NCI-H524 (cell line): Measurements from ENCODE around the gene PRR18.

ENCODE experiments used
- DNase-seq, 2 experiments: peaks; one replicate each; lab custom pipeline; 2025; lab: John Stamatoyannopoulos, UW

PRR18 gene

DNA sequence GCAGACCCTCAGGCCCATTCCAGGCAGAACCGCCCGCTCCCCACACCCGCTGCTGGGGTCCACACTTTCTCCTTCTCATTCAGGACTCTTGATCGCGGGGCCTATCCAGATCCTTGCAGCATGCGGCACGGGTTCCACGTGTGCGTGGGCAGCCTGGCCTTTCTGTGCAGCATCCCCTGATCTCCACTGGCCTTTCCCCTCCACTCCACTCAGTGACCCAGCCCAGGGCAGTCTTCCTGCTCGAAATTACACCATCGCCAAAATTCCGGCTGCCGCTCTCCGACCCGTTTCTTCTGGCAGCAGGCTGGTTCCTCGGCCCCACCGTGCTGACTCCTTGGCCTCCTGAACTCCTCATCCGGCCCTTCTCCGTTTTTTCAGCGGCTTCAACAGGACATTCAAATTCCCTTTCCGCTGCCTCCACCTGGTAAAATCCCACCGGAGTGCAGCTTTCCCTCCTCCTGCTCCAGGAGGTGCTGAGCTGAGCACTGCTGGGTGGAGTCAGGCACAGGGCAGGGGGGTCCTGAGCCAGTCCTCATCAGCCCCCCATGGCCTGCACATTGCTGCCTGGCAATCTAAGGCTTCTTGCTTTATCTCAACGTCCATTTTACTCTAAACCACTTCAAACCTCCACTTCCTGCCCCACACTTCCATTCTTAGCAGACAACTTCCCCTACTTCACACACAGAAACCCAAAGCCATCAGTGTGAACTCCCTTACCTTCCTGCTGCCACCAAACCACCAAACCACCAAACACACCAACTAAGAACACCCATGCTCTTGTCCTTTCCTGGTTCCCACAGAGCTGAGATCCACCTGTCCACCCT lies 25.2 kb upstream of the PRR18 start:
- no peak for DNase-seq

DNA sequence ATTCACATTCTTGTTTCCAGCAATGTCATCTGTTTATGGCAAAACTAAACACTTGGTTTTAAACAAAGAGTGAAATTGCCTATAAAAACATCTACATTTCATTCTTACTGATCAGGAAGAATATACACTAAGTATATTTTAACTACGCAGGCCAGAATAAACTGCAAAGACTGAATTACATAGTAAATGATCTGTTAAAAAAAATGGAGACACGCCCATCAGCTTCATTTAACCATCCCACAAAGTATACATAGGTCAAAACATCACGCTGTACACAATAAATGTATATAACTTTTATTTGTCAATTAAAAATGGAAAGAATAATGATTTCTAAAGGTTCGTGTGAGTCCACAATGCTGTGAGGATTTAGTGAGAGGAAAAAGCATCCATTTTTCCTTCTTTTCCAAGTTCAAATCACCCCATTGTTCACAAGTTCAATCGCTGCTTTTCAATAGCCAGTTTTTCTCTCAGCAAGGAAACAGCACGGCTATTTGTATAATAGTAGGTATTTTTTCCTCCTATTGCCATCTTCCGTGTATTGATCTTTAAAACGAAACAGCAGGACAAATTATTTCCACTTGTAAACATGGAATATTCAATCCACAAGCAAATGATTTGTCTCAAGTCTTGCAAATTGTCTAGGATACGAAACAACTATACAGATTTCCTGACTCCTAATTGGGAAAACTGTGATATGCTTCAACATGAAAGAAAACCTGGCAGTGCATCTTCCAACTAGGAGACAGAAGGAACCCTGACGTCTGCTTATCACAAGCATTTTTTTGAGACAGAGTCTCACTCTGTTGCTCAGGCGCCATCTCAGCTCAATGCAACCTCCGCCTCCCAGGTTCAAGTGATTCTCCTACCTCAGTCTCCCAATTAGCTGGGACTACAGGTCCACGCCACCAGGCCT lies 23.6 kb upstream of the PRR18 start:
- DNase-seq = no peak

GRCh38 chr6:166330612-166331011 lies 22.4 kb upstream of the PRR18 start:
- peak in 1 of 2 experiments; percentile 39 for DNase-seq

- DNase-seq = no peak
These were observed 17.3 kb upstream of the PRR18 start for GRCh38 chr6:166325383-166326042.

DNA sequence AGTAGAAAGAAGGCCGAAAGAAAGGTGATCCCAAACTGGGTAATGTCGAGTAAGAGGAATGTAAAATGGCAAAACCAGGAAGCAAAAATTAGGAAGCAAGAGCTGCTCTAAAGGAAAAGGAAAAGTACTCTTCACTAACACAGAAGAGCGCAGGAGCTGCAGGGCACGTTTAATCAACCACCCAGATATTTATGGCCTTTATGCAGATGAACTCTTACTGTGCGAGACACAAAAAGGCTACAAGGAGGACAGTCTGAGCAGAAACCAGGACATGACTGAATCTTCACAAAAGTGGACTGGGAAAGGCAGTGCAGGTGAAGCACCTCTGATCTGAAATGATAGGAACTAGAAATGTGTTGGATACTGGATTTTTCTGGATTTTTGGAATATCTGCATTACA lies 15.2 kb upstream of the PRR18 start:
- DNase-seq = no peak

DNA sequence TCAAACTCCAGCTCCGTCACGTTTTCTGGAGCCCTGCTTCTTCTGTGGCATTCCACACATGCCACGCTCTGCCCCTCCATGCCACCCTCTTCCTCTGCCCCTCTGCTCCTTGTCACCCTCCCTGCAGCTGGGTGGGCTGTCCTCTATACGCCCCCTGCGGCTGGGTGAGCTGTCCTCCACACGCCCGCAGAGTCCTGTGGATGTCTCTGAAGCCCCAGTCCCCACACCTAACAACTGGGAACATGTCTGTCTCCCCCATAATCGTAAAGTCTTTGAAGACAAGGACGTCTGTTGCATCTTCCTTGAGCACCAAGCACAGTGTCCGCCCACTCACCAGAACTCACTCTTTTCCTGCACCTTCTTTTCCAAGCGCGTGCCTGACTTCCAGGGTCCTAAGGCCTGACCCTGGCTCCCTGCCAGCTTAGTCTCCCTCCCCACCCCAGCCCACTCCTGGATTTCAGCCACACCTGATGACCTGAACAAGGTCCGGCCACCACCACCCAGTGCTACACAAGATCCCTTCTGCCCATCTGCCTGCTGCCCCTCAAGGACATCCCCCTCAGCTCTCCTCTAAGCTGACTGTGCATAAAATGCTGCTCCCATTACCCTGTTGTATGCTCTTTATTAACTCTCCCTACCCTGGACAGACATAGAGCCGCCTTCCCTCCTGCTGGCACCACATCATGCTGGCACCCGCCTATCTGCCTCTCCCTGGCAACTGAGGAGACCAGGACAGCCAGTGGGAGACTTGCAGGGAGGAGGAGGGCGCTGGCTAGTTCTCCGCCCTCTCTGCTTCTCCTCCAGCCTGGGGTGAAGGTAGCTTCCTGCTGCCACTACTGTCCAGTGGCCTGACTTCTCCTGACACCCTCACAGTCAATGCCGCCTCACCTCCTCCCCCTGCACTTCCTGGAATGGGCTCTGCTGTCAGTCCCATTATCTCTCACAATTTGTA lies 10.7 kb upstream of the PRR18 start:
- DNase-seq = no peak

DNA sequence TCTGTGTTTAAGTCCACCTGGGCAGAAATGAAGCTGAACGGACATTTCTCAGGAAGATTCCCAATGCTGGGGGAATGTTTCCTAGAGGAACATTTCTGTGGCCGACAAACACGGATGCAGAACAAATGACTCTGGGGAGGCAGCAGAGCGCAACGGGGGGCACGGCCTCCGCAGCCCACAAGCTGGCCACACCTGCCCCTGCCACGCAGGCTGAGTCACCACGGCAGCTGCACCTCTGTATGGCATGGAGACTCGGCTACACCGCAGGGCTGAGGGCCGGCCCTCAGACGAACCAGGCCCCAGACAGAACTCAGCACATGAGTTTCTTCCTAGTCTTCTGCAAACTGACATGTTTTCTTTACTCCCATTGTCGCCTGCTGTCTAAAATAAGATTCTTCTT lies 10.0 kb upstream of the PRR18 start:
- no peak for DNase-seq

- DNase-seq = no peak
These were observed 9.3 kb upstream of the PRR18 start for GRCh38 chr6:166317261-166318212.

- no peak for DNase-seq
These were observed 7.2 kb upstream of the PRR18 start for GRCh38 chr6:166315436-166315835.

DNA sequence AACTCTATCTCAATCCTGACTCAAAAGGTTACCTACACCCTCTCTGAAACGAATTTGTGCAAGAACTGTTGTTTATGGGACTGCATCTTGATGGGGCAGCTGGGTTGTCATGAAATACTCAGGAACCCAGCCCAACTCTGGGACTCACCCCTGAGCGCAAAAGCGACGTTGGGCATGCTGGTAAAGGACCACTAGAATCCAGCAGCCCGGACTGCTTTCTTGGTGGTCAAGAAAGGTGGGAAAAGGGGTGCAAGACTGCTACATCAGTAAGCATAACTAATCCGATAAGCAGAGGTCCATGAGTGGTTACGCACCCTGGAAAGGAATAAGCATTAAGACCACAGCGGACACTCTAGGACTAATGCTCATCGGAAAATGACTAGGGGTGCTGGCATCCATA lies 6.3 kb upstream of the PRR18 start:
- DNase-seq = no peak

- peak in 1 of 2 experiments; percentile 65 for DNase-seq
These were observed 5.3 kb upstream of the PRR18 start for GRCh38 chr6:166313255-166314070.

DNA sequence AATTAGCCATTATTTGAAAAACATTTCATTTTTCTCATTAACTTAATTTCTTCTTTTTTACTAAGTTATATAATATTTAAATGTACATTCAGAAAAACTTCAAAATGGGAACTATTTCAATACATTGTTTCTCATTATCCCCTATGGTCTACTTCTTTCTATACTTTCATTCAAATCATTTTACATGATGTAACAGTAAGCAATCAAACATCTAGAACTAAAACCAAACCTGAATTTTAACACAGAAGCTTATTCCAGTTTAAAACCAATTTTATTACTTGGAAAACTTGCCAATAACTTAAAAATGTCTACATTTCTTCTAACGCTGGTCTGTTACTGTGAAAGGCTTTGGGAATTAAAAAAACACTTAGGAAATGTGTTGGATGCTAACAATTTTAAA lies 4.6 kb upstream of the PRR18 start:
- DNase-seq = no peak

GRCh38 chr6:166310634-166311033 lies 2.4 kb upstream of the PRR18 start:
- no peak for DNase-seq

- DNase-seq = no peak
These were observed 1.8 kb upstream of the PRR18 start for GRCh38 chr6:166309977-166310376.

DNA sequence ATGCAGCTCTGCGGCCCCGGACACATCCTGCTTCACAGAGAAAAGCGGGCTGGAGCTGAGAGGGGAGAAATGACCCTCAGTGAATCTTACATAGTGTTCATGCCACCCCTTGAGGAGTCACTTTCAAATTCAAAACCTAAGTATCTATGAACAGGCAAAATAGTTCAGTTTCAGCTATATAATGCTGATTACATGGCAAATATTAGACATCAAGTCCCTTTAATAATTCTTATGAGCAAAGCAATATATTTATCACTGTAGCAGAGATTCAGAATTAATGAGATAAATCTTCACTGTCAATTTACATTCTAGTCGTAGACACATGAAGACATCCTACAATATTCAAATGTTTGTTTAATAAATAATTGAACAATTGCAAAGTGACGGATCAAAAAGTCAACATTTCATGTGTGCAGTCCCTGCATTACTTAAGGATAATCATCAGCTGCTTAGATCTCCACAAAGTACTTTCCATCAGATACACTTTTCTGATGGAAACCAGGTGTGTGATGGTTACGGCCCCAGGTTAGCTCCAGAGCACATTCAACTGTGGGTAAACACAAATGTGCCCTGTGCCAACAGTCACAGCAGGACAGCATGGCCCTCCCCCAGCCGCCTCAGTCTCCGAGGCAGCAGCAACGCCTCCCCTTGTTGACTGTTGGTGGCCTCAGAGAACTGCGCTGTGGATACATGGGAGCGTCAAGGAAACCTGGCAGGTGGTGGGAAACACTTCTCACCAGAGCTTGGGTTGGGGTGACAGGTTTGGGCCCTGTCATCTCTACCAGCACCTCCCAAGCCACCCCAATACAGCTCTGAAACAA lies 787 bp upstream of the PRR18 start:
- peak in 1 of 2 experiments; percentile 20 for DNase-seq

DNA sequence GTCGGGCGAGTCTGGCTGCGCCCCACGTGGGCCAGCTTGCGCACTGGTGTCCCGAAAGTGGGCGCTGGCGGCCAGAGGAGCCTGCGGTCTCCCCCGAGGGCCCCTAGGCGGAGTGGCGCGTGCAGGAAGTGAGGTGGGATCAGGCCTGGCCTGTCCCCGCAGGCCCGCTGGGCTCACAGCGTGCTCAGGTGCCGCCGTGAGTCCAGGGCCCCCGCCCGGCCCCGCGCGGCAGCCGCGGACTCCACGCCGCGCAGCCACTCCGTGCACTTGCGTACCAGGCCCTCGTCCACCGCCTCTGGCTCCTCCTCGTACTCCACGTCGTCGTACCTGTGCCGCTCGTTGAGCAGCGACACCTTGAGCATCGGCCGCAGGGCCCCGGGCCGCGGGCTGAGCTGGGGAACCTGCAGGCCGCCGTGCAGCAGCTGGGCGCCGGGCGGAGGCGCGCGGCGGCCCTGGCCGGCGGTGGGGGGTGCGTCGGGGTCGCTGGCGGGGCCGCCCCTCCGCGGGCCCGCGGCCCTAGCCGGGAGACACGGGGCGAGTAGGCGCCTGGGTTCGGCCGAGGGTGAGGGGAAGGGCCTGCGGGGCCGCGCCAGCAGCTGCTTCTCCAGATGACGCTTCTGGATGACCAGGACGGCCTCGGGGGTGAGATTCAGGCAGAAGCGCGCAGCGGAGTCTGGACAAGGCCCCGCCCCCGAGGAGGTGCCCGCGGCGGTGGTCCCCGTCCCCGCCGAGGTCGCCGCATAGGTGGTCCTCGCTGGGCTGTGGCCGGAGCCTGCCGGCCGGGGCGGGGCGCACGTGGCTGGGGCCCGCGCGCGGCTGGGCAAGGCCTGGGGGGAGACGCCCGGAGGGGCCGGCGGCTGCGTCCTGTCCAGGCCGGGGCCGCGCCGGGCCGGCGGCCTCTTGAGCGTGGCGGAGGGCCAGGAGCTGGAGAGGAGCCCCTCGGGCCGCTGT lies 835 bp downstream of the PRR18 start:
- DNase-seq = peak; percentile 13 to 53

GRCh38 chr6:166306378-166307081 lies 1.7 kb downstream of the PRR18 start:
- DNase-seq = no peak
